Activated B cell treated with CpG ODN at 0.5 μM for 24 hours (primary cell): ENCODE results near the gene CAMTA1. TPM values are rescaled to one million over a fixed set of nuclear protein-coding genes. Genes with fewer than 3 reads are reported as not detected.

Experiments used
- ATAC-seq: fragments of 200-7000 bp; cut with Tn5 transposase; one replicate; pipeline ENCODE4 v1.10.0; 2021; ENCODE audit warnings: low read depth, mild to moderate bottlenecking, moderate library complexity
- CTCF ChIA-PET: fragments of 350-600 bp; sonication (Branson Sonifier 250); formaldehyde crosslinking; loops from one replicate; lab custom pipeline; 2021; ENCODE audit warnings: antibody characterized with exemption; lab: Charles Lee
- POLR2A ChIA-PET: fragments of 350-600 bp; sonication (Branson Sonifier 250); formaldehyde crosslinking; loops from one replicate; lab custom pipeline; 2021; ENCODE audit warnings: antibody characterized with exemption; lab: Charles Lee
- DNase-seq: peaks from one replicate; pipeline ENCODE4 v3.0.0; 2022
- H3K27ac Mint-ChIP-seq: one replicate; pipeline ENCODE4 v1.8.0; 2020; ENCODE audit warnings: mixed read lengths
- H3K27me3 Mint-ChIP-seq: one replicate; pipeline ENCODE4 v1.8.0; 2021; ENCODE audit warnings: mixed read lengths
- H3K36me3 Mint-ChIP-seq: one replicate; pipeline ENCODE4 v1.8.0; 2021; ENCODE audit warnings: low read depth, mixed read lengths
- H3K4me1 Mint-ChIP-seq: one replicate; pipeline ENCODE4 v1.8.0; 2021; ENCODE audit warnings: mixed read lengths
- H3K4me3 Mint-ChIP-seq: one replicate; pipeline ENCODE4 v1.8.0; 2020; ENCODE audit warnings: mild to moderate bottlenecking, mixed read lengths
- H3K9me3 Mint-ChIP-seq: one replicate; pipeline ENCODE4 v1.8.0; 2020; ENCODE audit warnings: mixed read lengths
- intact Hi-C: fragments of 100-400 bp; cut with micrococcal nuclease; formaldehyde crosslinking; loops from one replicate; pipeline ENCODE4 v1.15.1; 2024
- total RNA-seq: library from RNA; stranded (reverse); gene quantifications from 2 replicates; pipeline ENCODE4 v1.2.3, GENCODE V29; 2022
- TF ChIP-seq, protein P1 (sequence below): fragments of 200-600 bp; IDR thresholded peaks from one replicate; pipeline ENCODE4 v1.8.0; 2022; ENCODE audit warnings: antibody characterized with exemption, mild to moderate bottlenecking

The CAMTA1 gene
- total RNA-seq, 1 donor from 2014 or later, result 49.8 TPM

DNA sequence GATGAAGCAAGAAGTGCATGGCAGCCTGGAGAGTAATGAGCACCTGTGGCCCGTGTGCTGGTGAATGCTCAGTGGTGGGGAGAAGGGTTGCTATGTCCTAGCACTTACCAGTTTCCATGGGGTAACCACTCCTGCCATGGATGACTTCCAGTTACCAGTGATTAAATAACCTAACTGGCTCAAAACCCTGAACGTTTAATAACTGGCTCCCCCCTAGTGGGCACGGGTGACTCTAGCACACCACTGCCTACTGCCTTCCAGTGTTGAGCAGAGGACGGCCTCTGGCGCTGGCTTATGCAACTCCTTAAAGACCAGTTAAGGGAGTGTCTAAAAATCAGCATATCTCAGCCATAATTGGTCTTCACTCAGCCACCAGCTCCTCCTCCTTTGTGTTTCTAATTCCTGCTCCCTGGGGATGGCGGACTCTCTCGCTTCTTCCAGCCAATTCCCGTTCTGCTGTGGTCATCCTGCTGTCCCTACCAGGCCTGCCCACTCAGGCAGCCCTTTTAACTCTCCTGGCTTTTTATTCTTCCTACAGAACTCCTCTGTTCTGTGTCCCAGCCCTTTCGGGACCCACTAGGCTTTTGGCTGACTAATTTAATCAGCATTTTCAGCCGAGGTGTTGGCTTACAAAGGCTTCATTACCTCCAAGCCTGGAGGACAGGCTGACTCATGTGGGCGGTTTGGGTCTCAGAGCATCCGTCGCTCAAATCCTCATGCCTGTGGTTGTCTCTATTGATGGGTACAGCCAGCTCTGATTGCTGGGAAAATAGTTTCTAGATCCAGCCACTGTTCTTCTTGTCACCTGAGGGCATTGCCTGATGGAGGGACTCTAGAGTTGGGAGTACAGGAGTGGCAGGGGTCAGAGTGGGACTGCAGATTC, 332.4 kb downstream of the CAMTA1 start:
- Mint-ChIP-seq H3K9me3 (peaks cover 8% of the 10 kb centered on the region), H3K27ac (no peak overlapping the region), H3K4me3 (no peak overlapping the region), H3K4me1 (no peaks in the 10 kb centered on the region), H3K27me3 (peaks cover 2% of the 10 kb centered on the region), H3K36me3 (no peaks in the 10 kb centered on the region)
- POLR2A ChIA-PET, result no interaction called here
- ATAC-seq, result no peak
- intact Hi-C loops, result no loop called here
- CTCF ChIA-PET, result no interaction called here
- TF ChIP-seq, protein P1, sequence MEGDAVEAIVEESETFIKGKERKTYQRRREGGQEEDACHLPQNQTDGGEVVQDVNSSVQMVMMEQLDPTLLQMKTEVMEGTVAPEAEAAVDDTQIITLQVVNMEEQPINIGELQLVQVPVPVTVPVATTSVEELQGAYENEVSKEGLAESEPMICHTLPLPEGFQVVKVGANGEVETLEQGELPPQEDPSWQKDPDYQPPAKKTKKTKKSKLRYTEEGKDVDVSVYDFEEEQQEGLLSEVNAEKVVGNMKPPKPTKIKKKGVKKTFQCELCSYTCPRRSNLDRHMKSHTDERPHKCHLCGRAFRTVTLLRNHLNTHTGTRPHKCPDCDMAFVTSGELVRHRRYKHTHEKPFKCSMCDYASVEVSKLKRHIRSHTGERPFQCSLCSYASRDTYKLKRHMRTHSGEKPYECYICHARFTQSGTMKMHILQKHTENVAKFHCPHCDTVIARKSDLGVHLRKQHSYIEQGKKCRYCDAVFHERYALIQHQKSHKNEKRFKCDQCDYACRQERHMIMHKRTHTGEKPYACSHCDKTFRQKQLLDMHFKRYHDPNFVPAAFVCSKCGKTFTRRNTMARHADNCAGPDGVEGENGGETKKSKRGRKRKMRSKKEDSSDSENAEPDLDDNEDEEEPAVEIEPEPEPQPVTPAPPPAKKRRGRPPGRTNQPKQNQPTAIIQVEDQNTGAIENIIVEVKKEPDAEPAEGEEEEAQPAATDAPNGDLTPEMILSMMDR, result no peak
- no peak for DNase-seq

DNA sequence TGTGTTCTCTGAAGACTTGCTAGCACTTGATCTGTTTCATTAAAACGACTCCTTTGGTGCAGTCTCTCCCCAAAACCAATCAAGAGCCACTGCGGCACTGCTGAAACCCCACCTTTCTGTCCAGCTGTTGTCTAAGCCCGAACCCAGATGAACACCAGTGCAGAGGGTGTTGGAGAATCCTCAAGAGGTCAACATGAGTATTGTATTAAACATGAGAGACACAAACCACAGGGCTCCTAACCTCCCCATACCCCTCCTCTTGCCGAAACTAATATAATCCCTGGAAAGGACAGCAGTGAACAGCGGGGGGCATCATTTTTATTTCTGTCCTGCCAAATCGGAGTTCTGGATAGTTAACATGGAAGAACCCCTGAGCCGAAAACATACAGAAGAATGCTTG, 333.9 kb downstream of the CAMTA1 start:
- H3K4me1 Mint-ChIP-seq, result no peaks in the 10 kb centered on the region
- peaks cover 2% of the 10 kb centered on the region for H3K27me3 Mint-ChIP-seq
- intact Hi-C loops, result no loop called here
- DNase-seq, result no peak
- TF ChIP-seq, protein P1, result no peak
- H3K4me3 Mint-ChIP-seq, result no peak overlapping the region
- ChIA-PET CTCF (no interaction called here), POLR2A (no interaction called here)
- ATAC-seq, result no peak
- peaks cover 8% of the 10 kb centered on the region for H3K9me3 Mint-ChIP-seq
- H3K27ac Mint-ChIP-seq, result no peak overlapping the region
- H3K36me3 Mint-ChIP-seq, result no peaks in the 10 kb centered on the region

- ChIA-PET CTCF (no interaction called here), POLR2A (no interaction called here)
- no peak overlapping the region for H3K4me3 Mint-ChIP-seq
- H3K9me3 Mint-ChIP-seq, result peaks cover under 1% of the 10 kb centered on the region
- TF ChIP-seq, protein P1, result no peak
- H3K36me3 Mint-ChIP-seq, result no peaks in the 10 kb centered on the region
- H3K27me3 Mint-ChIP-seq, result peaks cover 2% of the 10 kb centered on the region
- no peak for ATAC-seq
- H3K4me1 Mint-ChIP-seq, result no peaks in the 10 kb centered on the region
- intact Hi-C loops, result no loop called here
- no peak for DNase-seq
- H3K27ac Mint-ChIP-seq, result no peak overlapping the region
Observed at GRCh38 chr1:7120863-7121621, 335.8 kb downstream of the CAMTA1 start.

GRCh38 chr1:7121622-7121988, 336.4 kb downstream of the CAMTA1 start:
- no peaks in the 10 kb centered on the region for H3K4me1 Mint-ChIP-seq
- TF ChIP-seq, protein P1, result no peak
- DNase-seq, result no peak
- H3K36me3 Mint-ChIP-seq, result no peaks in the 10 kb centered on the region
- ChIA-PET CTCF (no interaction called here), POLR2A (no interaction called here)
- intact Hi-C loops, result no loop called here
- H3K27ac Mint-ChIP-seq, result no peak overlapping the region
- H3K9me3 Mint-ChIP-seq, result no peaks in the 10 kb centered on the region
- ATAC-seq, result no peak
- peaks cover 2% of the 10 kb centered on the region for H3K27me3 Mint-ChIP-seq
- H3K4me3 Mint-ChIP-seq, result no peak overlapping the region
